ENCODE measurements around the gene MAGEB1. TPM values are rescaled to one million over a fixed set of nuclear protein-coding genes. Genes with fewer than 3 reads are reported as not detected.

The MAGEB1 gene, protein sequence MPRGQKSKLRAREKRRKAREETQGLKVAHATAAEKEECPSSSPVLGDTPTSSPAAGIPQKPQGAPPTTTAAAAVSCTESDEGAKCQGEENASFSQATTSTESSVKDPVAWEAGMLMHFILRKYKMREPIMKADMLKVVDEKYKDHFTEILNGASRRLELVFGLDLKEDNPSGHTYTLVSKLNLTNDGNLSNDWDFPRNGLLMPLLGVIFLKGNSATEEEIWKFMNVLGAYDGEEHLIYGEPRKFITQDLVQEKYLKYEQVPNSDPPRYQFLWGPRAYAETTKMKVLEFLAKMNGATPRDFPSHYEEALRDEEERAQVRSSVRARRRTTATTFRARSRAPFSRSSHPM
- not detected in 2 replicates for total RNA-seq (2014; rRNA removed; shearing (Covaris generic))
- polyA plus RNA-seq (2015; cell fraction: cytosol; rRNA removed), result not detected in 2 replicates
- not detected in 2 replicates for polyA plus RNA-seq (2015; cell fraction: nucleus; rRNA removed)

DNA sequence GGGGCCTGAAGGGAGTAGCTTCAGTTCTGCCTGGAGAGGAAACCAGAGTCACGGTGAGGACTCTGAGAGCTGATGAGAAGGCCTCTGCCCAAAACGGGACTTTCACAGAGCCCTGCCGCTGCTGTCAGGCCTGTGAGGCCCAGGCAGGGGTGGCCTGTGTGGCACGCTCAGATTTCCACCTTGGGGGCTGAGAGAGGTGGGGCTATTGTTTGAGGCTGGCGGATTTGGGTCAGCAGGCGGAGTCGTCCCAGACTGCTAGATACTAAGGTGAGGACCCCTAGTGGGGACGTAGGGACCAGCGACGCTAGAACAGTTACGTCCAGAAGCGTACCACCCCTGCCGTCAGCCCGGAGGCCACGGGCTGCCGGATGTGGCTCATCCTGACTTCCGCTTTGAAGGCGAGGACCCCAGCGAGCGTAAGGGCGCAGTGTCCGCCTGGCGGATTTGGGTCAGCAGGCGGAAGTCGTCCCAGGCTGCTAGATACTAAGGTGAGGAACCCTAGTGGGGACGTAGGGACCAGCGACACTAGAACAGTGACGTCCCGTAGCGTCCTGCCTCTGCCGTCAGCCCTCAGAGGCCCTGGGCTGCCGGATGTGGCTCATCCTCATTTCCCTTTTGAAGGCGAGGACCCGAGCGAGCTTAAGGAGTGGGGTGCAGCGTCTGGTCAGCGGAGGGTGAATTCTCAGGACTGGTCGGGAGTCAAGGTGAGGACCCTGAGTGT, at the start of gene MAGEB1:
Gene MAGEB1, plus strand, starts transcription at position 378 of the 721 bp plus-strand sequence. CDS start 3,348 bp downstream, outside the sequence.
- no peak for DNase-seq (ENCODE audit: low read depth)

DNA sequence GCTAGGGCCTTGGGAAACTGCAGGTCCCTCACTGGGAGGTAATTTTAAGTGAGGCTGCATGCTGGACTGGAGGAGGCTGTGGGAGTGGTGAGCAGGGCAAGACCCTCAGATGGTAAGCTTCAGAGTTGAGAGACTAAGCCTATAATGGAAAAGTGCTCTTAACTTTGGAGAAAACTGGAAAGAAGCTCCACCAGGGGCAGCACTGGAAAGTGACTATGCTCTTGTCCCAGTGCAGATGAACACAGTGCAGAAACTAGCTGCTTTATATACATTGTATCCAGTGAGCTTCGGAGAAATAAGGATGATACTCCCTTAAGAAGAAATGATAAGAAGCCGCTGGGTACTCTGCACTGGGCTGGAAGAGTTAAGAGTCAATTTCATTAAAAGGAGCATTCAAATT, 34.8 kb upstream of the MAGEB1 start:
- DNase-seq (ENCODE audit: low read depth), result no peak

DNA sequence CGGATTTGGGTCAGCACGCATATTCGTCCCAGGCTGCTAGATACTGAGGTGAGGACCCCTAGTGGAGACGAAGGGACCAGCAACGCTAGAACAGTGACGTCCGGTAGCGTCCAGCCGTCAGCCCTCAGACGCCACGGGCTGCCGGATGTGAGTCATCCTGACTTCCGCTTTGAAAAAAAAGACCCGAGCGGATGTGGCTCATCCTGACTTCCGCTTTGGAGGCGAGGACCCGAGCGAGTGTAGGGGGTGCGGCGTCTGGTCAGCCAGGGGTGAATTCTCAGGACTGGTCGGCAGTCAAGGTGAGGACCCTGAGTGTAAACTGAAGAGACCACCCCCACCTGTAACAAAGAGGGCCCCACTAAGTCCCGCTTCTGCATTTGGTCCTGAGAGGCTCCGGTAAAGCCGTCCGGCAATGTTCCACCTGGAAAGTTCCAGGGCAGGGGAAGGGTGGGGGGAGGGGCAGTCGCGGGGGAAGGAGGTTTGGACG, 31.5 kb upstream of the MAGEB1 start, which contains the start of gene MAGEB2:
Gene MAGEB2, plus strand, starts transcription at position 207 of the 487 bp plus-strand sequence. CDS start 3,018 bp downstream, outside the sequence.
- peak; percentile 90 for DNase-seq (ENCODE audit: low read depth)

DNA sequence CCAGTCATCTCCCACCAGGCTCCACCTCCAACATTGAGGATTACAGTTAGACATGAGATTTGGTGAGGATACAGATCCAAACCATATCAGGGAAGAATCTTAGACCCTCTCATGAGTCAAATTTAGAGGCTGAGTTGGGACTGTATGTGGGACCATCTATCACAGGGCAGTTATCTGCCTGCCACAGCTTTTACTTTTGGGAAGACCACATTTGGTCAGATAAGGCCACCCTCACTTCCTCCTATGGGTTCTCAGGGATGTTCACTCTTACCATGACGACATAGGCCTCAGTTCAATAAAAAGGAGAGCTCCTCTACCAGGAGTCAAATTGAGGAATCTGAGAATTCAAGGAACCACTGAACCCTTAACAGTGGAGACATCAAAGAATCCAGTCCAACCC, 29.5 kb upstream of the MAGEB1 start:
- no peak for DNase-seq (ENCODE audit: low read depth)

DNA sequence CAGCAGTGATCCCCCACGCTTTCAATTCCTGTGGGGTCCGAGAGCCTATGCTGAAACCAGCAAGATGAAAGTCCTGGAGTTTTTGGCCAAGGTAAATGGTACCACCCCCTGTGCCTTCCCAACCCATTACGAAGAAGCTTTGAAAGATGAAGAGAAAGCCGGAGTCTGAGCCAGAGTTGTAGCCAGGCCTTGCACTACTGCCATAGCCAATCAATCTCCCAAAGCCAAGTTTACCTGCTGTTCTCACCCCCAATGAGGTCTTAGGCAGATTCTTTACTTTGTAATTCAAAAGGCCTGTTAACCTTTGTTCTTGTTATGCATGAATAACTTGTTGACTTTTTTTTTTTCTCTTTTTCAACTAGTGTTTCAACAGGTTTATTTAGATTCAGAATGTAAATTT, 27.6 kb upstream of the MAGEB1 start:
- DNase-seq (ENCODE audit: low read depth), result no peak

DNA sequence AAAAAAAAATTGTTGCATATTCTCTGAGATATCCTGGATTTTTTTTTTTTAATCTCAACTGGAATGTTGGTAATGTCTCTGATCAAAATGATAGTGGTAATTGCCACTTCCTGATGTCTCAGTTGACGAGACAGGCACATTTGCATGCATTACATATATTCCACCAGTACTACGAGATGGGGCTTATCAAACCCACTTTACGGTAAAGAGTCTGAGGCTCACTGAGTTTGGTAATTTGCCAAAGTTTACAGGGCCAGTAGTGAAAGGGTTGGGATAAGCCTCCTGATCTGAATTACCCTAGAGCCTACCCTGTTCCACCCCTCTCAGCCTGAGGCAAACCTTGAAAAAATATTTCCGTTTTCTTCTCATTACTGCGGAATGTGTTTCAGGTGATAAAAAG, 26.3 kb upstream of the MAGEB1 start:
- no peak for DNase-seq (ENCODE audit: low read depth)

DNA sequence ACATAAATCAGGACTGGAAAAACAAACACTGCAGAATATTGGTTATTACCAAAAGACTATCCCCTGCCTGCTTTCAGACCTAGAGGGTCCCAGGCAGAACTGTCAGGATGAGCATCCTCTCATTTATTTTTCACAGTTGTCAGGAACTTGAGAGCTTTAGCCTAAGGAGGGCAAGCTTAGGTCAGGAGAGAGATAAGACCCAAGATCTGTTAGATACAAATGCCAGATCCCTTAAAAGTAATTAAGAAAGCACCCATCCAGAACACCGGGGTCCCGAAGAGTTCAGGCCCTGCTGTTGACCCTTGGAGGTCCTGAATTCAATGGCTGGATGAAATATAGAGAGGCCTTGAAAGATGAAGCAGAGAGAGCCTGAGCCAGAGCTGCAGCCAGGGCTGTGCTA, 22.4 kb upstream of the MAGEB1 start:
- no peak for DNase-seq (ENCODE audit: low read depth)

DNA sequence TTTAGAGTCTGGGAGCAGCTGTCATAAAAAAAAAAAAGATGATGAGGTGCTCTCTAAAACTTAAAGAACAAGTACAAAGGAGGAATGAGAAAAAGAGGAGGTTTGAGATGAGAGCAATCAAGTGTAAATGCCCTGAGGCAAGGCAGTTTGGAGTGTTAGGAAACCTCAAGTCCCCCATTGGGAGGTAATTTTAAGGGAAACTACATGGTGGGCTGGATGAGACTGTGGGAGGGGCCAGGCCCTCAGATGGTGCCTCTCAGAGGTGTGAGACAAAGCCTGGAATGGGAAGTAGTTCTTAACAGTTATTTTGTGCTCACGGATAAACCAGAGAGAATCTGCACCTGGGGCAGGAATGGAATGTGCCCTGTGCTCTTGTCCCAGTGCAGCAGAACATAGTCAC, 18.4 kb upstream of the MAGEB1 start:
- no peak for DNase-seq (ENCODE audit: low read depth)

DNA sequence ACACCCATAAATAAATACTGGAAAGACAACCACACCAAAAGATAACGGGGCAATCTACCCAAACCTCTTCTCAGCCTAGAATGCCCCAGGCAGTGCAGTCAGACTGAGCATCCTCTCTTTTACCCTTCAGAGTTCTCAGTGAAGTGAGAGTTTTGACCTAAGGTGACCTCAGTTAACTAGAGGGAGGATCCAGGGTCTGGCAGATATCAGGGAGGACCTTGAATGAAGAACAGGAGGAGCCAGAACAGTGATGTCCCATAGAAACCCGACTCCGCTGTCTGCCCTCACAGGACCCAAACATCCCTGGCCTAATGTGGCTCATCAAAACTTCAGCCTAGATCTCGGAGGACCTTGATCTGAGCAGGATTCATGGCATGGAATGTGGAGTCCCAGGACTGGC, 16.6 kb upstream of the MAGEB1 start, which contains the start of gene MAGEB3:
Gene MAGEB3, plus strand, starts transcription at position 263 of the 400 bp plus-strand sequence. CDS start 5,268 bp downstream, outside the sequence.
- no peak for DNase-seq (ENCODE audit: low read depth)

DNA sequence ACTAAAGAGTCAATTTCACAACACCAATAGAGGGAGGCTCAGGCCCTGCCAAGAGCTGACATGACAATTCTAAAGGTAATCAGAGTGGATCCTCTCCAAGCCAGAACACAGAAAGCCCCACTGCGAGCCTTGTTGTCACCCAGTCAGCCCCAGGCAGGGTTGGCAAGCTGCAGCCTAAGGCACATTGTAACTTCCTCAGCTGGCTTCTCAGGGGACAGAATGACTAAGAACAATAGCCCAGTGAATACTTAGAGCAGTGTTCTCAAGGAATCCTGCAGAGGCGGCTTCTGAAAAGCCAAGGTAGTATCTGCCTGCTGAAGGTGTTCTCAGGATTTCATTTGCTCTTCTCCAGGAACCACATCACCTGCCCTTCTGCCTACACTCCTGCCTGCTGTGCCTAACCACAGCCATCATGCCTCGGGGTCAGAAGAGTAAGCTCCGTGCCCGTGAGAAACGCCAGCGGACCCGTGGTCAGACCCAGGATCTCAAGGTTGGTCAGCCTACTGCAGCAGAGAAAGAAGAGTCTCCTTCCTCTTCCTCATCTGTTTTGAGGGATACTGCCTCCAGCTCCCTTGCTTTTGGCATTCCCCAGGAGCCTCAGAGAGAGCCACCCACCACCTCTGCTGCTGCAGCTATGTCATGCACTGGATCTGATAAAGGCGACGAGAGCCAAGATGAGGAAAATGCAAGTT, 5.1 kb upstream of the MAGEB1 start, which contains the start of gene MAGEB4:
Gene MAGEB4, plus strand, starts transcription at position 277 of the 692 bp plus-strand sequence. Its CDS starts 136 bp downstream, at position 413.
- DNase-seq (ENCODE audit: low read depth), result no peak

DNA sequence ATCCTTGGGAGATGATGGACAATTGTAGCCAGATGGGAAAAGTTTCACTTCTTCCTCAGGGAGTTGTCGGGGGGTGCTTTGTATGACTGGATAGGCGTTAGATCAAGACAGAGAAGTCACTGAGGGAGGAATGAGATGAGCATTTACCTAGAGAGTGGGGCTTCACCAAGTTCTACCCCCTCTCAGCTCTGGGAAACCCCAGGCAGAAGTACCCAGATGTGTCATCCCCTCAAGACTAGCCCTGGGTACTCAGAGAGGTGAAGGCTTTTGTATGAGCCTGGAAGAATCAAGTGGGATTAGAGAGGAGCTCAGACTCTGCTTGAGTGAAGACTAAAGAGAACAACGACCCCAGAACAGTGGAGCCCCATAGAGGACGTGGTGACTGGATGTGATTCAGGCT, 1.9 kb downstream of the MAGEB1 start:
- no peak for DNase-seq (ENCODE audit: low read depth)

DNA sequence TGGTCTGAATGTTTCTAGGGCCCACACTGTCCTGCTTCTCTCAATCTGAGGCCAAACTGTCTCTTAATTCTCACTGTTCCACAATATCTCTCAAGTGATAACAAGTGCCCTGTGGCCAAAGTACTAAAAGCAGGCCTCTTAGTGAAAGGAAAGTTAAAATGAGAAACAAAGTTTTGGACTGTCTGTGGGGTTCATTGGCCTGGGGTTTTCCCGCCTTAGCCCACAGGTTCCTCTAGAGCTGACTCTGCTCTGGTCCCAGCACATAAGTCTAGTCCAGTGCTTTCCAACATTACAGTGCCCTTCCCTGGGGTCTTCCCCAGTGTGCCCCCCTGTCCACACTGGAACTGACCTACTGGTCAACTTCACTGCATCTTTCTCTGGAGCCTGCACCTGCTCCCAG, 6.3 kb downstream of the MAGEB1 start:
- DNase-seq (ENCODE audit: low read depth), result no peak

DNA sequence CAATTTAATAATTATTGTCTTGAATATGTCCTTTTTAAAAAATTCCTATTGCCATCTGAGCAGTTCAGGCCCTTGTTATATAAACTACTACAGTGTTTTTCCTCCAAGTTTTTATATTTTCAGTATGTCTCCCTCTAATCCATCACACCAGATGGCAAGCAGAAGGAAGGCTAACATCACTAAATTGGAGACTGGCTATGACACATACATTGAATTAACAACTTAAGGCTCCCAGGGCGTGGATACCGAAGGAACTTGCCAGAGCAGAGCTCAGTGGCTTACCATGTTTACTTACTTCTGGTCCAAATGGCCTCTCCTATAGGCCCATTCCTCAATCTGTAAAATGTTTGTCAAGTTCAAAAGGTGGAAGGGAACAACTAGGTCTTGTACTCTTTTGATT, 13.0 kb downstream of the MAGEB1 start:
- no peak for DNase-seq (ENCODE audit: low read depth)

DNA sequence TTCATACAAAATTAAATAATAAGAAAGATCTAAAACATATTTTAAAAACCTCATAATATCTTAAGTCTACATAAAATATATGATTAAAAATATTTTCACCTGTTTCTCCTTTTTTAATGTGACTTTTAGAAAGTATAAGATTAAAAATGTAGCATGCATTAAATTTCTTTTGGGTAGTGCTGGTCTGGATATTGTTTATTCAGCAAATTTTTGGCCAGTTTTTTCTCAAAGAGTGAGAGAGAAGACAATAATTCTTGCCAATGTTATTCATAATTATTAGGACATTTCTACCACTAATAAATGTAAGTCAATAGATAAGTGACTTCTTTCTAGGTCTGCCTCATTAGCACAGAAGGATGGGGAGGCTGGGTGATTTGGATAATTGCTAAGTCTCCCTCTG, 14.1 kb downstream of the MAGEB1 start:
- DNase-seq (ENCODE audit: low read depth), result no peak

DNA sequence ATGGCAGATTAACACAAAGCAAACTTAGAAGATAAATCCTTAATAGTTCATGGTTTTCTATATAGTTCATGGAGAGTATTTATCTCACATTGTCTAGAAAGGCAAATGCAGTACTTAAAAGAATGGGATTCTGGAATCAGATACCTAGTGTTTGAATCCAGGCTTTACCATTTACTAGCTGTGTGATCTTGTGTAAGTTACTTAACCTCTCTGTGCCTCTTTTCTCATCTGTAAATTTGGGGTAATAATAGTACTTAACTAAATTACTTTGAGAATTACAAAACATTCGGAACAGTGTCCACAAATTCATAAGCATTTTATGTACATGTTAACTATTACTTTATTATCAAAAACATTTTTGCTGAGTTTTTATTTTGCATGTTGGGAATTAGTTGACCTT, 15.8 kb downstream of the MAGEB1 start:
- DNase-seq (ENCODE audit: low read depth), result no peak

DNA sequence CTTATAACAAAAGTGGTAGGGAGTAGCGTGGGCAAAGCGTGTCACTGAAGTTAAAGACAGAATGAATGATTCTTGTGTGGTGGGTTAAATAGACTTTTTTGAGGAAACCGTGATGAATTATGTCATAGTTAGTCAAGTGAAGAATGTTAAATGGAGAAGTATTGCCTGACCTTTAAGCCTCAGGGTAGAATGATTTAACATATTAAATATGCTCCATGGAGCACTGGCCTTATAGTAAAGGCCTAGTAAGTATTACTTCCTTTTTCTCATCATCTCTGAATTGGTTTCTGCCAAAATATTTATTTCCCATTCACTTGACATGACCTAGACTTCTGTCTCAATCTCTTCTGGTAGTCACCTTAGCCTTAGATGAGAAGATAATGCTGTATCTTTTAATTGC, 23.7 kb downstream of the MAGEB1 start:
- peak; percentile 1 for DNase-seq (ENCODE audit: low read depth)

DNA sequence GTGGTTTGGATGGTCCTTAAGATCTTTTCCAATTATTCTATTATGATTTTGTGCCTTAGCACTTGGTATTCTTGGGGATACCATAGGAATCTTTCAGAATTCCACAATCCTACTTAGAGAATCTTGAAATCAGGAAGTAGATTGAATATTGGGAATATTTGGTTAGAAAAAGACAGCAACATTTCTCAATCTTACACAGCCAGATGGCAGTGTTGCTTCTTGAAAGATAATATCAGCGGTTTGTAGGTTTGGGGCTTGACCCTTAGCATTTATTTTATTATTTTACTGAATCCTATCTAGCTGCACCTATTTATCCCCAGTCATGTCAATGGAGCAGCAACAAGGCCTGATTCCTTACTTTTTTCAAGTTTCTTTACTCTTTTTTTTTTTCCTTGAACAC, 28.6 kb downstream of the MAGEB1 start:
- DNase-seq (ENCODE audit: low read depth), result peak; percentile 7

DNA sequence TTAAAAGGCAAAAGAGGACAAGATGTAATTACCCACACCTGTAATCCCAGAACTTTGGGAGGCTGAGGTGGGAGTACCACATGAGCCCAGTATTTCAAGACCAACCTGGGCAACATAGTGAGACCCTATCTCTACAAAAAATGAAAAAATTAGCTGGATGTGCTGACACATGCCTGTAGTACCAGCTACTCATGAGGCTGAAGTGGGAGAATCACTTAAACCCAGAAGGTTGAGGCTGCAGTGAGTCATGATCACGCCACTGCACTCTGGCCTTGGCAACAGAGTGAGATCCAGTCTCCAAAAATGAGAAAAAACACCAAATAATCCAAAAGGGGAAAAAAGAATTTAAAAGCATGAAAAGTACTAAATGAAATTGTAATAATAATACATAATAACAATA, 31.4 kb downstream of the MAGEB1 start:
- peak; percentile 57 for DNase-seq (ENCODE audit: low read depth)

DNA sequence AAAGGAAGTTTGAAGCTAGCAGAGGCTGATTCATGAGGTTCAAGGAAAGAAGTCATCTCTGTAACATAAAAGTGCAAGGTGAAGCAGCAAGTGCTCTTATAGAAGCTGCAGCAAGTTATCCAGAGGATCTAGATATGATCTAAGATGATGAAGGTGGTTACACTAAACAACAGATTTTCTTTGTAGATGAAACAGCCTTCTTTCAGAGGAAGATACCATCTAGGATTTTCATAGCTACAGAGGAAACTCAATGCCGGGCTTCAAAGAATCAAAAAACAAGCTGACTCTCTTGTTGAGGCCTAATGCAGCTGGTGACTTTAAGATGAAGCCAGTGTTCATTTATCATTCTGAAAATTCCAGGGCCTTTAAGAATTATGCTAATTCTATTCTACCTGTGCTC, 33.5 kb downstream of the MAGEB1 start:
- DNase-seq (ENCODE audit: low read depth), result no peak

DNA sequence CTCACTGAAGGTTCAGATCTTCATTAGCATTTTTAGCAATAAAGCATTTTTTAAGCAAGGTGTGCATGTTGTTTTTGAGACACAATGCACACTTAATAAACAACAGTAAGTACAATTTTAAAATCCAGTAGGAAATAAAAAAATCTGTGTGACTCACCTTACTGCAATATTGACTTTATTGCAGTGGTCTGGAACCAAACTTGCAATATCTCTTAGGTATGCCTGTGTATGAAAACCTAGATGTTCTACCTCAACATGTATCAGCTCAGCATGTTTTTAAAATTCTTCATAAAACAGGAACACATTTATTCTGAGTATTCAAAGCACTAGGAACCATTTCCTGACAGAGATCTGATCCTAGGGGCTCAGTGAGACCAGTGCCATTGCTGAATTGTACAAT, 35.6 kb downstream of the MAGEB1 start:
- no peak for DNase-seq (ENCODE audit: low read depth)

DNA sequence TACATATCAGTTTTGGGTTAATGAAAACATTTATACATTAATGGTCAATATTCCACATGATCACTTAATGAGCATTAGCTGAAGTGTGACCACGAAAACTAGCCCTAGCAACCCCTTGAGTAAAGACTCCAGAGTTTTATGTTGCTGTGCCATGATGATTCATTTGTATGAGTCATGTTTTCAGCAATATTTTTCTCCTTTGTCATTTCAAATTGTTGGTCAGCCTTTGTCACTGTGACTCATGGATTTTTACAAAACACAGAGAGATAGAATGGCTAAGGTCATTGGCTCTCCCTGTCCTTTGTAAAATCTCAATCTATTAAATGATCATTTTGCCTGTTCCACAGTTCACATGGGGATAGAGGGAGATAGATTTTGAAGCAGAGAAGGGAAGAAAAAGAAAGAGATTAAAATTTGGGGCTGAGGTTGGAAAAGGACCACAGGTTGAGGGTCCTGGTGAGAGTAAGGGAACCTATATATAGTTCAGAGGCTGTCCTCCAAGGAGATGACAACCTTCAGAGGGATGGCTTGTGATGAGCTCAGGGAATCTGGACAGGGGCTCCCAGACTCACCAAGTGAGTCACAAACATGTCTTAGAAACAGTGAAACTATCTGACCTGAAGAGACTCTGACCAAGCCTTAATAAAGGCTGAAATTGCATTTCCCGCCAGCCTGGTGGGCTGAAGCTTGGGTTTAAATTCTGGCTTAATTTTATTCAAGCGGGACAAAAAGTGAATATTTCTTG, 36.7 kb downstream of the MAGEB1 start:
- peak; percentile 93 for DNase-seq (ENCODE audit: low read depth)

Data from HT1080 (cell line).